Inferior parietal cortex (tissue), 1 donor: ENCODE results near the gene ELP1.

ENCODE experiments used
- DNase-seq: peaks from one replicate; pipeline ENCODE4 v3.0.0-alpha.2; 2016; ENCODE audit errors: extremely low spot score

The ELP1 gene

DNA sequence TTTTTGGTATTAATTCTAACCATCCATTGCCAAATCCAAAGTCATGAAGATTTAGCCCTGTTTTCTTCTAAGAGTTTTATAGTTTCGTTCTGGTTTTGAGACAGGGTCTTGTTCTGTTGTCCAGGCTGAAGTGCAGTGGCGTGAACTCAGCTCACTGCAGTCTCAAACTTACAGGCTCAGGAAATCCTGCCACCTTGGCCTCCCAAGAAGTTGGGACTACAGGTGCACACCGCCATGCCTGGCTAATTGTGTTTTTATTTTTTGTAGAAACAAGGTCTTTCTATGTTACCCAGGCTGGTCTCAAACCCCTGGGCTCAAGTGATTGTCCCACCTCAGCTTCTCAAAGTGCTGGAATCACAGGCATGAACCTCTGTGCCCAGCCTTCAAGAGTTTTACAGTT is 50.8 kb downstream of the ELP1 start:
- DNase-seq: no peak

GRCh38 chr9:108882052-108882888 is 51.7 kb downstream of the ELP1 start:
- no peak for DNase-seq

- DNase-seq: no peak
Measured at GRCh38 chr9:108880738-108881316, 53.1 kb downstream of the ELP1 start.

DNA sequence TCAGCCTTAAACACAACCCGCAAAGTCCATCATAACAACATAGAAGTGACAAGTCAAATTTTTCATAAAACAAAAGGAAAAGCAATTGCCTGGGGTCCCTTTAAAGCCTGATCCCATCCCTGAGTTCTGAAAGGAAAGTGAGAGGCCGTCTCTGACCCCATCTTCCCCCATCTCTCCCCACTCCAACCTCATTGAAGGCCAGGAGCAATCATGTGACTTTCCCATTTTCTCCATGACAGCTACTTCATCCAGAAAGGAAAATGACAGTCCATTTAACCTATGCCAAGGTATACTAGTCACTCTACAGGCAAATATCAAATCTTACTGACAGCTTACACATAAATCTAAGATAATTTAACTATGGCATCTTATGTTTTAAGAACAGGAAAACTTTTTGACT is 56.4 kb downstream of the ELP1 start:
- DNase-seq: no peak

- no peak for DNase-seq
Measured at GRCh38 chr9:108876425-108876824, 57.5 kb downstream of the ELP1 start.

GRCh38 chr9:108874058-108874788 is 59.7 kb downstream of the ELP1 start:
- DNase-seq: no peak

GRCh38 chr9:108869092-108869725 is 64.7 kb downstream of the ELP1 start:
- DNase-seq: no peak

DNA sequence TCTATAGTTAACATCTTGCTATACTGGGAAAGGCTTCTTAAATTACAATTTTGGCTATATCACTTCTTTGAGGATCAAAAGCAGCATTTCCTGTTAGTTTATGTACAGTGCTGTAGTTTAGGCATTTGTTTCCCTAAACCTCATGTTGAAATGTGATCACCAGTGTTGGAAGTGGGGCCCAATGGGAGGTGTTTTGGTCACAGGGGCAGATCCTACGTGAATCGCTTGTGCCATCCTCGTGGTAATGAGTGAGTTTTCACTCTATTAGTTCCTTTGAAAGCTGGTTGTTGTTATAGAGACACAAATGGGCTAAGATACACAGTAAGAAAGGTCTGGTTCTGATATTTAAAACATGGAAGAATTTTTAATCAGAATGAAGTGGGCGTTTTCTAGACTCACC is 66.1 kb downstream of the ELP1 start:
- DNase-seq: no peak

DNA sequence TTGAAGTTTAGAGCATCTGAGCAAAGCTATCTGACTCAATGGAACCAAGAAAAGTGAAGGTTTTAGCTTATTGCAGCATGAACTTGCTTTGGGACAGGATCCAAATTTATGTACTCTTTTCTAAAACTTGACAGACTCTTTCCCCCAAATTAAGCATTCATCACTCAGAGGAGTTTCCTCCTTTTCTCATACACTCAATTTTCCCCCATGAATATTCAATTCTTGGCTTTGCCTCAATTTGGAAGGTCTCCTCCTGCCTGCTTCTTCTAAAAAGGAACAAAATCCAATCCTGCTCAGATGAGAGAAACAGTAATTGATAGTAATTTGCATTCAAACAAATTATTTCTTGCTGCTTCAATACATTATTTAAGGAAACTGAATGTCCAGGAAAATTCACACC is 66.8 kb downstream of the ELP1 start:
- no peak for DNase-seq

- DNase-seq: no peak
Measured at GRCh38 chr9:108866001-108866420, 67.9 kb downstream of the ELP1 start.

DNA sequence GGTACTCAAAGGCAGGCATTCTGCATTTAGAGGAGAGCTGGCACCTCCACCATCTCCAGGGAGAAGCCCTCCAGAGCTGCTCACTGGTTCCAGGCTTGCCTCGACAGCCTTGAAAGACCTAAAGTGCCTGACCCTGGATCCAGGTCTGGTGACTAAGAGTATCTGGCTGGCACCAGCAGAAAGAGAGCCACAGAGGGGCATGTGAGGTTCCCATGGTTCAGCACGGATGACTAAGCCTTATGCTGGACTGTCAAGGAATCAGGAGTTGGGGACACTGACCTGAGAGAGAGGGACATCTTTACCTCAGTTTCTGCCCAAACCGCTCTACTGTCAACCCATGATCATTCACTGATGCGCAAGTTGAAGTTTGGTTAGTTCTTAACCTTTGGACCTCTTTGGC is 68.9 kb downstream of the ELP1 start:
- no peak for DNase-seq

- DNase-seq: no peak
Measured at GRCh38 chr9:108864446-108864845, 69.5 kb downstream of the ELP1 start.

- DNase-seq: no peak
Measured at GRCh38 chr9:108863891-108864290, 70.0 kb downstream of the ELP1 start.

DNA sequence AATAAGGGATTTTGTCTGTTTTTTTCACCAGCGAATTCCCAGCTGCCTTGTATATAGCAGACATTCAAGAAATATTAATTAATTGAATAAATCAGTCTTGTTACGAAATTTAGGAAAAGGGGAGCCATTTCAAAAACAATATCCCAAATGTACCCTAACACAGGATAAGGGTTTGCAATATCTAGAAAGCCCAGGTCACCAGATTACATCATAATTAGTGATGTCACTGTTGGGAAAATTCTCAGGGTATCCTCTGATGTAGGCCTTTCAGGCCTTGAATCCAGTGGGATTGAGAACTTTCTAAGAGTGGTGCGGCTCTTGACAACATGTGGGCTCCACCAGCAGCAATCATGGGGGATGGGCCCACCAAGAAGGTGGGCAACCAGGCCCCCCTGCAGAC is 71.9 kb downstream of the ELP1 start, which contains the start of gene ACTL7A:
Gene ACTL7A (plus strand): TSS at position 270 of the 400 bp plus-strand sequence. CDS start 57 bp downstream, at position 327.
- no peak for DNase-seq

GRCh38 chr9:108861464-108861863 is 72.5 kb downstream of the ELP1 start:
- DNase-seq: no peak

- DNase-seq: no peak
Measured at GRCh38 chr9:108860764-108861163, 73.2 kb downstream of the ELP1 start.

- no peak for DNase-seq
Measured at GRCh38 chr9:108860354-108860753, 73.6 kb downstream of the ELP1 start.

GRCh38 chr9:108859459-108860114 is 74.3 kb downstream of the ELP1 start:
- DNase-seq: no peak

DNA sequence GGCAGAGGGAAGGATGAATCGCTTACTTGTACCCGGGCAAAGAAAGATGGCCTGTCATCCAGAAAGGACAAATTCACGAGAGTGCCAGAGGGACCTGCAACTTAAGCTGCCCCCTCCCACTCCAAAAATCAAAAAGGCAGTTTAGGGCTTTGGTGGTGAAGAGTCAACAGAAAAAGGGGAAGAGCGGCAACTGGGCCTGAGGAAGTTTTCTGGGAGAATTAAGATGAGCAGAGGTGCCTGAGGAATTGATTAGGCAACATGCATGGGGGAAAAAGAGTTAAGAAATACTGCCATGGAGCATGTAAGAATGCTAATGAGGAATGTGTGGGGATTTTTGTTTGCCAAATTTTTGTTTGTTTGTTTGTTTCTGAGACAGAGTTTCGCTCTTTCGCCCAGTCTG is 76.4 kb downstream of the ELP1 start:
- DNase-seq: no peak

GRCh38 chr9:108855888-108856287 is 78.0 kb downstream of the ELP1 start, which contains the start of gene ACTL7B:
Gene ACTL7B (minus strand): TSS chr9:108855986. CDS start chr9:108855930, 56 bp downstream.
- no peak for DNase-seq

- DNase-seq: no peak
Measured at GRCh38 chr9:108855529-108855886, 78.4 kb downstream of the ELP1 start.
